Pancreas (tissue), 10 donors: ENCODE data around the gene ZW10. TPM values are rescaled to one million over a fixed set of nuclear protein-coding genes. Genes with fewer than 3 reads are reported as not detected.

Experiments used
- ATAC-seq, 4 donors: fragments of 200-7000 bp; cut with Tn5 transposase; one replicate each; pipeline versions ENCODE4 v1.8.0 to v1.9.1; 2020; ENCODE audit warnings: mild to moderate bottlenecking in 4 of 4, moderate library complexity in 4 of 4
- DNase-seq, 6 donors: peaks; one replicate each; pipeline ENCODE4 v3.0.0-alpha.2; 2020
- FAIRE-seq: peaks from 2 replicates; lab custom pipeline; 2012; peaks lifted over from hg19 to GRCh38; lab: Jason Lieb, UNC
- H3K27ac ChIP-seq, 4 donors: fragments of 200-600 bp; sonication (generic); 1 replicate in 3 of 4; 2 replicates in 1 of 4; pipeline versions ENCODE4 v1.5.0 to v1.8.0; 2020
- H3K27me3 ChIP-seq, 4 donors: fragments of 200-600 bp; one replicate each; pipeline ENCODE4 v1.8.0; 2021
- H3K36me3 ChIP-seq, 3 donors: fragments of 200-600 bp; sonication (generic) in 1 of 3; one replicate each; pipeline versions ENCODE4 v1.5.0 to v1.8.0; 2020 to 2021
- H3K4me1 ChIP-seq, 3 donors: fragments of 200-600 bp; one replicate each; pipeline ENCODE4 v1.8.0; 2021
- H3K4me3 ChIP-seq, 4 donors: fragments of 200-600 bp; sonication (generic) in 2 of 4; one replicate each; pipeline versions ENCODE4 v1.5.0 to v1.8.0; 2020 to 2021
- H3K9me3 ChIP-seq, 4 donors: fragments of 200-600 bp; one replicate each; pipeline ENCODE4 v1.8.0; 2021
- CTCF ChIP-seq, 4 donors: fragments of 200-600 bp; sonication (generic) in 3 of 4; IDR thresholded peaks; one replicate each; pipeline versions ENCODE4 v1.5.0 to v1.8.0; 2021; ENCODE audit warnings: antibody characterized with exemption in 4 of 4
- WGBS, 2 donors: extraction: QIAGEN DNeasy Blood & Tissue Kit; methylation state at CpG; one replicate each; pipeline ENCODE4 v1.1.7; 2013; 5-methylcytosine and 5-hydroxymethylcytosine counted together
- intact Hi-C, 3 donors: fragments of 100-400 bp; cut with DNase I; formaldehyde crosslinking; loops; one replicate each; pipeline versions ENCODE4 v1.11.1 to v1.14.2; 2022
- polyA plus RNA-seq, 2 donors: library from polyadenylated mRNA; stranded (reverse); fragments of 200-250 nt; gene quantifications; one replicate each; pipeline ENCODE4 v1.2.3, GENCODE V29; 2013
- total RNA-seq, 6 donors: library from RNA; stranded (reverse); fragmentation: NEBNext Ultra II Directional in 4 of 6; extraction: Animal tissue kit (Norgen Biotek cat#: 25700) in 4 of 6; gene quantifications; one replicate each; pipeline versions ENCODE4 v1.2.1 to v1.2.4, GENCODE V29; 2021 to 2023
- donor health status: healthy with polysubstance abuse.
- donor health status: DM: no; HTN: no; CAD: no; lungs with moderate emphysema.
- donor health status: DM: no; HTN: no; CAD: no.
- donor health status: control.
- donor health status: control.
- donor health status: Bipolar disorder and iron deficiency.
- donor health status: DM: yes; HTN: yes; CAD: no.
- donor health status: DM: no; HTN: no; CAD: no.
- donor health status: DM: no; HTN: no; CAD: no.
- donor health status: DM: yes; HTN: yes; CAD: no.

The ZW10 gene
- total and polyA plus RNA-seq, 8 donors = 2.8 to 8.2 (median 6.7) TPM

- DNase-seq (peak in 4 of 6 donors; percentile 52 to 64 (median 58)), ATAC-seq (peak; percentile 47 to 64 (median 60)), FAIRE-seq (no peak)
- Histone ChIP-seq H3K9me3 (no peaks in the 10 kb centered on the region), H3K27ac (peak overlapping the region; percentile 30 to 83 (median 72)), H3K4me3 (peak overlapping the region in 2 of 4 donors; percentile 13 to 14), H3K4me1 (peaks cover 4 to 7% (median 6%) of the 10 kb centered on the region in 3 donors), H3K36me3 (no peaks in the 10 kb centered on the region), H3K27me3 (no peaks in the 10 kb centered on the region)
- WGBS, 2 donors = 27 to 28% methylated on average over 11 of the region's 11 CpGs
- intact Hi-C loops = no loop called here
- TF ChIP-seq CTCF (IDR thresholded peaks at IDR 0.05) = no peak
Observed at GRCh38 chr11:113778111-113778910, 4.8 kb upstream of the ZW10 start.

DNA sequence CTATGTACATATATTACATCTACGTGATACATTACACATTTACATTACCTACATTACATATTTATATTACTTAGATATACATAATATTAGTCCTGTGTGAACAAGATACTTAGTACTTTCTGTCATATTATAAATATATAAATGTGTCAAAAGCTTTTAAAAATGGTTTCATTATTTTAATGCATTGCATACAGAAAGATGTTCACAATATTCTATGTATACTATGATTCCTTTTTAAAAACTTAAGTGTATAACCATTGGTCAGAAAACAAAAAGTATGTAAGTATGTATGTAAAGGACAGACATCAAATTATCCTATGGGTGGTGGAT is 647 bp upstream of the ZW10 start:
- peak overlapping the region in 2 of 4 donors; percentile 68 to 77 for H3K4me3 ChIP-seq
- intact Hi-C loops = no loop called here
- H3K27ac ChIP-seq = peak overlapping the region in 2 of 4 donors; percentile 81 to 86
- ATAC-seq (no peak), FAIRE-seq (peak; percentile 95), DNase-seq (no peak)
- peak in 1 of 4 donors; percentile 2 for TF ChIP-seq CTCF (IDR thresholded peaks at IDR 0.05)
- H3K4me1 ChIP-seq = peaks cover 7 to 12% (median 11%) of the 10 kb centered on the region in 3 donors
- no peaks in the 10 kb centered on the region for H3K27me3 ChIP-seq
- no peaks in the 10 kb centered on the region for H3K36me3 ChIP-seq
- WGBS, 2 donors = 0% methylated on average over 1 of the region's 1 CpG
- H3K9me3 ChIP-seq = no peaks in the 10 kb centered on the region

- Histone ChIP-seq H3K36me3 (no peaks in the 10 kb centered on the region), H3K9me3 (no peaks in the 10 kb centered on the region), H3K4me1 (peaks cover 0 to 8% (median 4%) of the 10 kb centered on the region in 3 donors), H3K27me3 (no peaks in the 10 kb centered on the region), H3K4me3 (peak overlapping the region; percentile 50 to 77 (median 62)), H3K27ac (peak overlapping the region in 3 of 4 donors; percentile 46 to 86 (median 81))
- ATAC-seq = peak; percentile 35 to 56 (median 46)
- DNase-seq = peak in 1 of 6 donors; percentile 48
- 0 to 1% methylated on average over 9 to 10 of the region's 10 CpGs for WGBS, 2 donors
- TF ChIP-seq CTCF (IDR thresholded peaks at IDR 0.05) = no peak
- no peak for FAIRE-seq
- intact Hi-C loops = no loop called here
Observed at GRCh38 chr11:113773092-113773415, 438 bp downstream of the ZW10 start.

DNA sequence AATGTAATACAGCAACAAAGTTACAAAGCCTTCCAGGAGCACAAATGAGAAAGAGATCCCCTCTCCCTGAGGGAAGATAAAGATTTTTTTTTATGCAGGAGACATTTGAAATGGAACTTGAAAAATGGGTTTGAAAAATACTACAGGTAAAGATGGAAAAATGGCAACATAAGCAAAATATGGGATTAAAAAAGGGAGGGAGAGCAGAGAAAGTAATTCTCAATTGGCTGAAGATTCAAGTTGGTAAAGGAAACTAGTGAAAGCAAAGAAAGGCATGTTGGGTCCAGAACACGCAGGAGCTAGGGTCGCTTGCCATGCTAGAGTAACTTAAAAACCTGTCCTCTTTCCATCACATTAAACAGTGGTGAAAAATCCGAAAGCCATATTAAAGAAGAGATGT is 1.5 kb downstream of the ZW10 start:
- no peak for FAIRE-seq
- Histone ChIP-seq H3K27me3 (no peaks in the 10 kb centered on the region), H3K36me3 (peaks cover 0 to 5% (median 0%) of the 10 kb centered on the region in 3 donors), H3K27ac (no peak overlapping the region), H3K4me1 (peaks cover 0 to 8% (median 4%) of the 10 kb centered on the region in 3 donors), H3K9me3 (no peaks in the 10 kb centered on the region), H3K4me3 (no peak overlapping the region)
- intact Hi-C loops = no loop called here
- no peak for TF ChIP-seq CTCF (IDR thresholded peaks at IDR 0.05)
- WGBS, 2 donors = 59 to 85% methylated on average over 3 of the region's 3 CpGs
- no peak for ATAC-seq
- no peak for DNase-seq
